ENCODE results near the gene SLC38A9.
"Not testable (repeated sequence)": the region's sequence is repeated elsewhere in the genome, so short reads cannot be mapped to it uniquely, and the experiment has no call there.

SLC38A9 gene

DNA sequence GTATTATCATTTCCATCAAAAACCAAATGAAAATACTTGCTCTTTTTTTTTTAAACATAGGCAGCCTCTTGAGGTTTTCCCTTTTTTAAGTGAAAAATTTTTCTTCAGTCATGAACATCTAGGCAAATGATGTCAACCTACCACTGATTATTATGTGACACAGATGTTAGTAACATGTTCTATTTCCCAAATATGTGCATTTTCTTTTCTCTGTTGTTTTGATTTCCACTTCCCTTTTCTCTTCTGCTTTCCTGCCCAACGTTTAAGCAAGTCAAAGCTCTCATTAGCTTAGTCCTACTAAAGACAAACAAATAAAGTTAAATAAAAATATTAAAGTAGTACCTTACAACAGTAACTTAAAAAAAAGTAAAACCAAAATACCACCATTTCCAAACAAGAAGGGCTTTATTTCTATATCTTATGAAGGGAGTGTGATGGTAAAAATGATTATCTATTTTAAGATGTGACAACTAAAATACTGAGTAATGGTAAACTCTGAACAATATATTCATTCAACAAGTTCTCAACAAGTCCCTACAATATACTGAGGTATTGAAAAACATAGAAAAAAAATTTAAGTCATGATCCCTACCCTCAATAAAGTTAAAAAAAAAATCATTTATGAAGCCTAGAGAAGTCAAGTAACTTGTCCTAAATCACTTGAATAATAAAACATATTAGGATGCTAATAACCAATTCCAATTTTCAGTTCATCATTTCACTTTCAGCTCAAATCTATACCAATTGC, 9.4 kb downstream of the SLC38A9 start:
- DNase-seq: no peak

DNA sequence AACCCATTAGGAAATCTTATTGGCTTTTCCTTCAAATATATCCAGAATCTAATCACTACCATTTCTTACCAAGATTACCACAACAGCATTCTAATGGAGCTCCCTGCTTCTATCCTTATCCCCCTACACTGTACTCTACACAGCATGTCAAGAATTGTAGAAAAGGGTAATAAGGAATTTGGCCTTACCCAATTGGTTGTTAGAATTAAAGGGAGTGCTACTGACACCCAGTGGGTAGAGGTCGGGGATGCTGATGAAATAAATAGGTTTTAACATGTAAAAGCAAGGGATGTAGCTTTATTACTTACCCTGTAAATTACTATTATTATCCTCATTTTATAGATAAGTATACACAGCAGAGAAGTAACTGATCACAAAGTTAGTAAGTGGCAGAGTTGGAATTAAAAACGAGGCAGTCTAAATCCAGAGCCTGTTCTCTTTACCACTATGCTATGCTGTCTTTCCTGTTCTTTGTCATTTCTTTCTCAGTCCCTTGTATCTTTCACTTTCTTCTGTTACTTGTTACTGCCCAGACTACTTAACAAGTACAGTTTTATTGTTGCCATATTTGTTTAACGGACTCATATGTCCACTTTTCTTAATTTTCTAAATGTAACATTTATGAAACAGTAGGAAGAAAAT, 10.5 kb downstream of the SLC38A9 start:
- DNase-seq: no peak

DNA sequence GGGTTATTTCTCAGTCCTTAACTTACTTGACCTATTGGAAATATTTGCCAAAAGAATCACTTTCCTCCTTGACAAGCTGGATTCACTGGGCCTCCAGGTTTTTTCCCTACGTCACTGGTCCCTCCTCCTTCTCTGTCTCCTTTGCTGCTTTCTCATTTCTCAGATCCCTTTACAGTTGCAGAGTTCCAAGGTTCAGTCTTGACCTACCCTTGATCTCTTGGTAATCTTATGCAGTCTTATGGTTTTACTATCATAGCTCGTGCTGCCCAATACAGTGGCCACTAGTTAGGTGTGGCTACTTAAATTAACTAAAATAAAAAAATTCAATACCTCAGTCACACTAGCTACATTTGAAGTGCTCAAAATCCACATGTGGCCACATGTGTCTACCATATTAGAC, 11.4 kb downstream of the SLC38A9 start:
- DNase-seq: no peak

DNA sequence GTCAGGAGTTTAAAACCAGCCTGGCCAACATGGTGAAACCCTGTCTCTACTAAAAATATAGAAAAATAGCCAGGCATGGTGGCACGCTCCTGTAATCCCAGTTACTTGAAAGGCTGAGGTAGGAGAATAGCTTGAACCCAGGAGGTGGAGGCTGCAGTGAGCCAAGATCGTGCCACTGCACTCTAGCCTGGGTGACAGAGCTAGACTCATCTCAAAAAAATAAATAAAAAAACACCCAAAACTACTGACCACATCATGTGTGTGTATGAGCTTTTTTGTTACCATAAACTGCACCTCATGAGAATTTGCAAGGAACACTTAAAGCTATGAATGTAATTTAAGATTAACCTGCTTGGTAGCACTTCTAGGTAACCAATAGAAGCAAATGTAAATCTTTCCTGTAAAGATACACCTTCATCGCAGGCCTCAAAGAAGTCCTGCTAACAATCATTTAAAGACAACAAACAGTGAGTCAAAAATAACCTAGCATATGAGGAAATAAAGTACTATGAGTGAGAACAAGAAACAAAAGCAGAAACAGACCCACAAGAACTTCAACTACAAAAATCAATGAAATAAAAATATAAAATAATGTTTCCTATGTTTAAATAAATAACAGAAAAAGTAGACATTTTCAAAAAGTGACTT, 13.0 kb downstream of the SLC38A9 start:
- DNase-seq: no peak

DNA sequence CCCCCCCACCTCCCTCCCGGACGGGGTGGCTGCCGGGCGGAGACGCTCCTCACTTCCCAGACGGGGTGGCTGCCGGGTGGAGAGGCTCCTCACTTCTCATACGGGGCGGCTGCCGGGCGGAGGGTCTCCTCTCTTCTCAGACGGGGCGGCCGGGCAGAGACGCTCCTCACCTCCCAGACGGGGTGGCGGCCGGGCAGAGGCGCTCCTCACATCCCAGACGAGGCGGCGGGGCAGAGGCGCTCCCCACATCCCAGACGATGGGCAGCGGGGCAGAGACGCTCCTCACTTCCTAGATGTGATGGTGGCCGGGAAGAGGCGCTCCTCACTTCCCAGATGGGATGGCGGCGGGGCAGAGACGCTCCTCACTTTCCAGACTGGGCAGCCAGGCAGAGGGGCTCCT, 15.4 kb downstream of the SLC38A9 start:
- not testable (repeated sequence) for DNase-seq

DNA sequence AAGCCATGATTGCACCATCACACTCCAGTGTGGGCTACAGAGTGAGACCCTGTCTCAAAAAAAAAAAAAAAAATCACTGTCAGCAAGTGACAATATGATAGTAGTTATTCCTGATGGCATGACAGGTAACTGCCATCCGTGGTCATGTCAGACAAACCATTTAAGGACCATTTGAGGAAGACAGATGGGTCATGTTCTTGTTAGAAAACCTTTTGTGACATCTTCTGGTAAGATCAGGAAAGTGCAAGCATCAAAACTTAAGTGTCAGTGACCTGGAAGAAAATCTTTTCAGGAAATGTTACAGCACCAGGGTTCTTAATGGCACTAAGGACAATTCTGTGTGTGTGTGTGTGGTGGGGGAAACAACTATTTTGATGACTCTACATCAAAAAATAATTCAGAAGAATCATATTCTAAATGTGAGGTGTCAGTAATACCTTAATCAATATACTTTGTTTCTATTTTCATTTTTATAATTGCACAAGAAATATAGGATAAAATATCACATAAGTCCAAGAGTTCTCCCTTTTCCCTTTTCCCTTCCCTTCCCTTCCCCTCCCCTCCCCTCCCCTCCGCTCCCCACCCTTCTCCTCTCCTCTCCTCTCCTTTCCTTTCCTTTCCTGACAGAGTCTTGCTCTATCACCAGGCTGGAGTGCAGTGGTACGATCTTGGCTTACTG, 17.8 kb downstream of the SLC38A9 start:
- DNase-seq: no peak

DNA sequence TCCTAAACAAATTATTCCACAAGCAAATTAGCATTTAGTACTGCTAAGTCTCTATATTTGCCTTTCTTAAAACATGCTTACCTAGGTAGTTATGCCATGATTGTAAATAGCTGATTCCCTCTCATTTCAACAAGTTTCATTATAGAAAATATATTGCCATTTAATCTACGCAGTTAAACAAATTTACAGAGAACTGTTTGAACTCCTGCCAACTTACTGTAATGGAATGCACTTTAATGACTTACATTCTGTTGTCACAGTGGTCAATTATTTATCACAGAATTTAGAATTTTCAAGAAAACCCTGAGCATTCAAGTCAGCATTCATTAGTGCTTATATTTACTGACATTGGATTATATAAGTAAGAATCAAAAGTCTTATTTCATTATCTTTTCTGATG, 19.6 kb downstream of the SLC38A9 start:
- DNase-seq: no peak

DNA sequence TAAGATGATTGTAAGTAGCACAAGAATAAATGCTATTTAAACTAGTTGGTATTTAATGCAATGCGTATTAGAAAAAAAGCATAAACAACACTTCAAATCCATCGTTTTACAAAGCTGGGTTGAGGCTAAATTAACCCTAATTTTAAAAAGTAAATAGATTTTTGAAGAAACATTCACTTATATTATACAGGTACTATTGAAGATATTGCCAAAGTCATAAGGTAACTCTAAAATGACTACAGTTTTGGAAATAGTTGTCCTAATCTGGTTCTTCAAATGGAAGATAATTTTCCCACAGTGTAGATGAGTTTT, 20.1 kb downstream of the SLC38A9 start:
- no peak for DNase-seq

DNA sequence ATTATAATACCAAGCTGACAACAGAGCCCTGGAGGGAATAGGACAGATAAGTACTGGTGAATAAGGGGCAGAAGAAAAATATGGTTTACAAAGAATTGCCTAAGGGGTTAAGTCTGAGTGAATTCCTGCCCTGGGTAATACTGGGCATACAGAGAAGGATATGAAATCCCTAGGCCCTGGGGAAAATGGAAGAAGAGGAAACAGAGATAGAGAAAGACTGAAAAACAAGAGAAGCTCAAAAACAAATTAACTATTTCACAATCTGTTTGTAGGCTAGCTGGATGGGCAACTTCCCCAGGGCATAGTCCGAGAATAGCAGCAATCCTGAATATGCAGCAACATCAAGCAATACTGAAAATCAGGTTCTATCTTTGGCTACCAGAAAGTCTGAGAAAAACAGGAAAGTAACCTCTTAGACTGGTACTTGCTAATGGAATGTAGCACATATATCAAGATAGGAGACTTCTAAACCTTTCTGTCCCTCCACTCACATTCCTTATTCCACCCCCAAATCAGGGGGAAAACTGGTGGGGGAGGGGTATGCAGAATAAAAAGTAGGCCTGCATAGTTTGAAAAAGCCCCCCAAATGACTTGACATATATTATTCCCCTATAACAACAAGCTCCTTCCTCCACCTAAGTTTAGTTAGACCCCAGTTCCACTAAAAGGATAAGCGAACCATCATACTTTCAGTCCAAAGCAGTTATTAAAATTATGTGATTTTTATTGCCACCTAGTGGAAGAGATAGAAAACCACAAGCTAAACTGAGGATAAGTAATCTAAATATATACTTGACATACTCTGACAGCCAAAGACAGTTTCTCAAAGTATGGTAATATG, 20.6 kb downstream of the SLC38A9 start:
- no peak for DNase-seq

DNA sequence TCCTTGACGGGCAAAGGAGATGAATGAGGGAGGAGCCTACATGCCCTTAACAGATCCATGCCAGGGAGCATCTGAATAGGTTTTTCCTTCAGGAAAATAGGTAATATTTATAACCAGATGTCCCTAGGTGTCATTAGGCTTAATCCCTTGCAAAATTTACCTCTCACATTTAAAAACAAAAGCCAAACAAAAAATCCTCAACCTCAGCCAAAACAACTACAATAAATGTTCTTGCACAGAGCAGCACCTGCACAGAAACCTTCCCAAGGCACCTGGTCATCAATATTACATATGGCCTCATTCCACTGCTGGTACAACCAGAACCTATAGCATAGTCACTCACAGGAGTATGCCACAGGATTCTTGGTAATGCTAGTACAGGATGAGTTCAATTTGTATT, 30.1 kb downstream of the SLC38A9 start:
- DNase-seq: no peak

DNA sequence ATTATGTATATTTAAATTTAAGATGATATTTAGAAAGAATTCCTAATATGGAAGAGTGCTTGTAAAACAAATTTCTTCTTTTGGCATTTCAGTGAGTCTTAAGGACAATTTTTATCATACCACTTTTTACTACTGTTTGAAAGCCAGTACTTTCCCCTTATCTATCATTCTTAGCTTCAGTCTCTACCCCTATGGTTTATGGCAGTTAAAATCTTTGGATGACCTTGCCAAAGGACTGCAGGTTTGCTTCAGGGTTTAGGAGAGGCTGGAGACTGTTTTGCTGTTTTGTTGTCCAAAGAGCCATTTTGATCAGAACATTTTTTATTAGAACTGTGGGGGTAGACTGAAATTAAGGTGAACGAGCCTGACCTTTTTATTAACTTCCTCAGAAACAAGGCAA, 30.8 kb downstream of the SLC38A9 start:
- DNase-seq: no peak

DNA sequence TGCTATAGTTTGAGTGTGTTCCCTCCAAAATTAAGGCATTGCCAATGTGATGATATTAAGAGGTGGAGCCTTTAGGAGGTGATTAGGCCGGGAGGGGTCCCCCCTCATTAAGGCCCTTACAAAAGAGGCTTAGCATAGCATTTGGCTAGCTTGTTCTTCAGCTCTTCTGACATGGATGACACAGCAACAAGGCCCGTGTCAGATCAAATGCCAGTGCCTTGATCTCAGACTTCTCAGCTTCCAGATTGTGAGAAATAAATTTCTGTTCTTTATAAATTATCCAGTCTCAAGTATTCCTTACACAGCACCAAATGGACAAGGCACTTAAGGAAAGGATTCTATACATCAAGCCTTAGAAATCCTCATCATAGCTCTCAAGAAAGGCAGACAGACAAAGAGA, 31.8 kb downstream of the SLC38A9 start:
- DNase-seq: no peak

DNA sequence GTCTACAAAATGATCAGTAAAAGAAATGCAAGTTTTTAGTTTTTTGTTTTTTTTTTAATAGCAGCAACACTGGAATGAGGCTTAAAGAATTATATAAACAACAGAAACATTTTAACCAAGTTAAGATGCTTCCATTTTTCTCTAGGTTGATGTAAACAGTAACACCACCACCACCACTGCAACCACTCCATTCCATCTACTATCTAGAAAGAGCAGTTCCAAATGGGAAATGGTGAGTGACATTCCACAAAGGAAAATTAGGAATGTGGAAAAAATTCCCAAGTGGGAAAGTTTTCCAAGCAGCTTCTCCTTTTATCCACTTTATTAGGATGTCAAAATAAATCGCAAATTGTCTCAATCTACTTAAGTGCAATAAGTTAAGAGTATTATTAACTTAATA, 32.6 kb downstream of the SLC38A9 start:
- no peak for DNase-seq

DNA sequence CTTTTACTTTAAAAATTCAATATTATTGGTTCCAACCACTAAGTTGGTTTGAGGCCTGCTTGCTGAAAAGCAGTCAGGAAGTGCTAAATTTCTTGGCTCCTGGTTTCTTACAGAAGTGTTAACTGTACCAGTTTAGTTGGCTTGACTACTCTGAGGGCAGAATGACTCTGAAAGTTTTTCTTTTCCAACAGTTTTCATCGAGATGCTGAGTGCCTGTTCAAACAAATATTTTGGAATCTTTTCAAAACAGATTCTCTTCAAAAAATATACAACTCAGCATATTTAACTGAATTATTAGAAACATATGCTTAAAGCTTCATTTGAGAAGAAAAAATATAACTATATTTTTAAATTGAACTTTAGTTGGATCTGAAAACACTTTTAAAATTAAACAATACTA, 37.0 kb downstream of the SLC38A9 start:
- DNase-seq: no peak

DNA sequence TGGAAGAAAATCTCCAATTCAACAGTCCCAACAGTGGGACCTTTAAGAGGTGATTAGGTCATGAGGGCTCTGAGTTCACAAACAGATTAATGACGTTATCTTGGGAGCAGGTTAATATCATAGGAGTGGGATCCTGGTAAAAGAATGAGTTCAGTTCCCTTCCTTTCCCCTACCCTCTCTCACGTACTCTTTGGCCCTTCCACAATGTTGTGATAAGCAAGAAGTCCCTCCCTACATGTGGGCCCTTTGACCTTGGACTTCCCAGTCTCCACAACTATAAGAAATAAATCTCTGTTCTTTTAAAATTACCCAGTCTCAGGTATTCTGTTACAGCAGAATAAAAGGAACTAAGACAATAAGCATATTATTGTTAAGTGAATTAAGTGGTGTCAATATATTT, 37.8 kb downstream of the SLC38A9 start:
- no peak for DNase-seq

DNA sequence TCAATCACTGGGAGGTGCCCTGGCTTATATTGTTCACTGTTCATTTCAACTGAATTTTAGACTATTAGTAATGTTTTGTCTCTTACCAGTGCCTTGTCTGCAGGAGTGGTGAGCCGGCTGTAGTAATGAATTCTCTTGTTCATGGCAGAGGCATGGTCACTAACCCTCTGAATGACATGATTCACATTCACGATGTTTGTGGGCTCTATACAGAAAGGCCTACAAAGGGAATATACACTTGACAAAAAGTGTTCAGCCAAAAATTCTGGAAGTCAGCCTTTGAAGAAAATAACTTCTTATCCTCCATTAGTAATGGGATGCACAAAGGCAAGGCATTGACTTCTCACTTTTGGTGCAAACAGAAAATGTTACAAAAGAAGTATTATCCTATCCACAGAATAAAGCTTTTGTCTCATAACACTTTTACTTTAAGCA, 39.6 kb downstream of the SLC38A9 start:
- DNase-seq: no peak

DNA sequence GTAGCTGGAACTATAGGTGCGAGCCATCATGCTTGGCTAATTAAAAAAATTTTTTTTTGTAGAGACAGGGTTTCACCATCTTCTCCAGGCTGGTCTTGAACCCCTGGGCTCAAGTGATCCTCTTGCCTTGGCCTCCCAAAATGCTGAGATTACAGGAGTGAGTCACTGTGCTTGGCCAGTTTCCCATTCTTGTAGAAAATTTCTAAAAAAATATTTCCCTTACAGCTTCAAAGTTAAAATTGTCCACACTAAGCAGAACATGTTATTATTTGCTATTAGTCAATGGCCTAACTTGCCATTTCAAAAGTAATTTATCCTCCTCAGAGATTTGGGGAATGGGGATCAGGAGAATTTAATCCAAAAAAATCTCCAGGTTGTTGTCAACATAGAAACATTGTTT, 40.1 kb downstream of the SLC38A9 start:
- DNase-seq: no peak

DNA sequence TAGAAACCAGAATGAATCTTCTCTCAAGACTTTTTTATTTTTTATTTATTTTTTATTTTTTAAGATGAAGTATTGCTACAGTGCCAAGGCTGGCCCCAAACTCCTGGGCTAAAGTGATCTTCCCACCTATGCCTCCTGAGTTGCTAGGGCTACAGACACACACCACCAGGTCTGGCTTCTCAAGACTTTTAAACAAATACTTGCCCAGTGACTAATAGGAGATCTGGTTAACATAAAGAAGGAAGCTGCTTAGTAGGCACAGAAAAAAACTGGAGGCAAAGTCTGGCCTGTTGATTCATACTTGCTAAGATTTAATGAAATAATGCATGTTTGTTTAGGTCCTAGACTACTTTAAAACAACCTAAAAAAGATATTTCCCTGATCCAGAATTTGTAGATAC, 43.8 kb downstream of the SLC38A9 start:
- DNase-seq: no peak

DNA sequence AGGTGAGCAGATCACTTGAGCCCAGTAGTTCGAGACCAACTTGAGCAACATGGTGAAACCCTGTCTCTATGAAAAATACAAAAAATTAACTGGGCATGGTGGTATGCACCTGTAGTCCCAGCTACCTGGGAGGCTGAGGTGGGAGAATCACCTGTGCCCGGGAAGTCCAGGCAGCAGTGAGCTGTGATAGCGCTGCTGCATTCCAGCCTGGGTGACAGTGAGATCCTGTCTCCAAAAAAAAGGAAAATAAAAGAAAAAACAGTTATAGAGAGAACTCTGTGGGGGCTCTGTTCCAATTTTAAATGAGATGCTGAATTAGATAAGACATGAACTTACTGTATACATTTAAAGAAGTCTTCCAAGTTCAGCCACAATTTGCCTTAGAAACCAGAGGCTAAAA, 44.2 kb downstream of the SLC38A9 start:
- DNase-seq: no peak

DNA sequence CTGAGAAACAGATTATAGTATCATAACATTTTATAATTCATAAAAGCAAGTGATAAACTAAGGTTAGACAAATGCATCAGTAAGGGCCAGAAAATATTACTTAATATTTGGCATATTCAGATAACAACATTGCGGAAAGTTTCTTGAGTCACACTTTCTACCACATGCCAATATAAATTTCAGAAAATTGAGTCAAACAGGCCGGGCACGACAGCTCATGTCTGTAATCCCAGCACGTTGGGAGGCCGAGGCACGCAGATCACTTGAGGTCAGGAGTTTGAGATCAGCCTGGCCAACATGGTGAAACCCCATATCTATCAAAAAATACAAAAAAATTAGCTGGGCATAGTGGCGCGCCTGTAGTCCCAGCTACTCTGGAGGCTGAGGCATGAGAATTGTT, 47.1 kb downstream of the SLC38A9 start:
- no peak for DNase-seq

DNA sequence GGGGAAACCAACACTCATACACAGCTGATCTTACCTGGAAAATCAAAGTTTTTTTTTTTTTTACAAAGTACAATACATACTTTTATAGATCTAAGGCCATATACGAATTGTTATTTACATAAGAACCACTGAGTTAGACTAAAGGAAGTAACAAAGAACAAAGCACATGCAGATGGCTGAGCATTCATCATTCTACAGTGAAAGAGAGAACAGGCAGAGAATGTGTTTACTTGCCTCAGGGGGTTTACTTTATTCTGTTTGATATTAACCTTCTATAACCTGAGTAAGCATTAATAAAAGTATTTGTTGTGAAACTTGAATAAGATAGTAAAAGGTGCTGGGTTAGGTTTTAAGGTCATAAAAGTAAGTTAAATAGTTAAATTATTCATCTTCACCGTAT, 54.7 kb downstream of the SLC38A9 start:
- no peak for DNase-seq

DNA sequence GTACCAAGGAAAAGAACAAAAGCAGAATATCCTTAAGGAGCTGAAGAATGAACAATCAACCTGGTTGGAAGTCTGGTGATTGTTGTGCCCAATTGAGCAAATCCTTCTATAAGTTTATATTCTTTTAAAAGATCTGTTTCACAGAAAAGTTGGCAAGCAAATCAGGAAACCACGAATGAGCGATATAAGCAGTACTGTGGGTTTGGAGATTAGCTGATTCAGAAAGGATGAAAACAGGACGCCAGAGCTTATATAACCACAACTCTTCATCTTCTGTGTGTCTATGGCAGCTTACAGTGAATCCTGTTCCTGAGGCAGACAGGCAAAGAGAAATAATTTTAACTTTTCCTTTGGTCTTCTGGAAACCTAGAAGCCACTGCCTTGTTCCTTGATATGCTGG, 61.7 kb downstream of the SLC38A9 start:
- no peak for DNase-seq

DNA sequence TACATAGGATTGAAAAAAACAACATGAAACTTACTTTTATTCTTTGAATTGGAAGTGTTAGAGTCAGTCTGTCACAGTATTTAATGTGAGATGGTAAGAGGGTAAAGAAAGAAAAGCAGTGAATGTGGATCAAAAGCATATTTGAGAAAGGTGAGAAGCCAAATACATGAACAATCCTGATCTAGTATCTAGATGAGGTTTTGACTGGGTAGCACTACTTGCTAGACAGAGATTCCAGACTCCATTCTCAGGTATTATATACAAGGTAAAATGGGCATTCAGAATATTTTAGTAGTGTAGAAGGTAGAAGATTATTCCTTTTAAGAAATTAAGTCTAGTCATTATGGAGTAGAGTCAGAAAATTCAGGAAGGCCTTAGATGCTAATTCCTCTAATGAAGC, 62.2 kb downstream of the SLC38A9 start:
- DNase-seq: no peak

All from stimulated activated CD4-positive, alpha-beta T cell treated with anti-CD3 and anti-CD28 coated beads, Interleukin-2, amount 100 ng/mL, for 24 hours (primary cell).